Spleen (tissue), 13 donors: Measurements from ENCODE around the gene WDR6. TPM values are rescaled to one million over a fixed set of nuclear protein-coding genes. Genes with fewer than 3 reads are reported as not detected.
A peak's percentile ranks its signal among the peaks of the same experiment; 100 is the strongest.

Experiments
- DNase-seq: peaks from one replicate; pipeline ENCODE4 v3.0.0-alpha.2; 2020
- H3K27ac ChIP-seq, 8 donors: fragments of 200-600 bp; sonication (generic) in 7 of 8; 1 replicate in 4 of 8; 2 replicates in 4 of 8; pipeline versions ENCODE4 v1.5.0 to v1.8.0; 2016 to 2021; ENCODE audit warnings: inconsistent platforms in 4 of 8, mild to moderate bottlenecking in 4 of 8, moderate library complexity in 1 of 8
- H3K27me3 ChIP-seq, 7 donors: fragments of 200-600 bp; sonication (generic) in 6 of 7; replicated peaks in 1 of 7; 1 replicate in 4 of 7; 2 replicates in 3 of 7; pipeline versions ENCODE4 v1.5.0 to v1.8.0; 2016 to 2021; ENCODE audit warnings: inconsistent platforms in 3 of 7, mild to moderate bottlenecking in 1 of 7
- H3K36me3 ChIP-seq, 6 donors: fragments of 200-600 bp; sonication (generic) in 5 of 6; 1 replicate in 4 of 6; 2 replicates in 2 of 6; pipeline versions ENCODE4 v1.5.0 to v1.8.0; 2016 to 2021; ENCODE audit warnings: inconsistent platforms in 2 of 6
- H3K4me1 ChIP-seq, 6 donors: fragments of 200-600 bp; sonication (generic) in 5 of 6; 1 replicate in 3 of 6; 2 replicates in 3 of 6; pipeline versions ENCODE4 v1.5.0 to v1.8.0; 2016 to 2021; ENCODE audit warnings: inconsistent platforms in 3 of 6
- H3K4me3 ChIP-seq, 8 donors: fragments of 200-600 bp; sonication (generic) in 7 of 8; 1 replicate in 4 of 8; 2 replicates in 4 of 8; pipeline versions ENCODE4 v1.5.0 to v1.8.0; 2016 to 2021; ENCODE audit warnings: inconsistent platforms in 4 of 8, mild to moderate bottlenecking in 4 of 8, moderate library complexity in 2 of 8
- H3K9me3 ChIP-seq, 8 donors: fragments of 200-600 bp; sonication (generic) in 7 of 8; 1 replicate in 4 of 8; 2 replicates in 4 of 8; pipeline versions ENCODE4 v1.5.0 to v1.8.0; 2016 to 2021; ENCODE audit warnings: inconsistent platforms in 4 of 8
- POLR2A ChIP-seq, 3 donors: fragments of 450-650 bp; IDR thresholded peaks; one replicate each; pipeline ENCODE4 v1.5.1; 2017; ENCODE audit warnings: antibody characterized with exemption in 3 of 3, mild to moderate bottlenecking in 1 of 3
- POLR2AphosphoS5 ChIP-seq, 3 donors: sonication (generic); formaldehyde crosslinking; IDR thresholded peaks; one replicate each; pipeline ENCODE4 v1.5.1; 2017; ENCODE audit warnings: antibody characterized with exemption in 3 of 3
- WGBS, 5 donors: extraction: QIAGEN DNeasy Blood & Tissue Kit in 3 of 5; methylation state at CpG; one replicate each; pipeline versions ENCODE4 v1.1.5 to v1.1.7; 2013 to 2018; 5-methylcytosine and 5-hydroxymethylcytosine counted together
- intact Hi-C: fragments of 100-400 bp; cut with DNase I; formaldehyde crosslinking; loops from one replicate; pipeline ENCODE4 v1.15.0; 2023; ENCODE audit warnings: low total_unique reads
- long read RNA-seq, 2 donors: transcript quantifications; one replicate each; lab custom pipeline, GENCODE V29; 2026
- polyA plus RNA-seq, 3 donors: library from polyadenylated mRNA; stranded (reverse); fragments of 200-250 nt; gene quantifications; one replicate each; pipeline ENCODE4 v1.2.1, GENCODE V29; 2013
- total RNA-seq, 7 donors: library from RNA; depleted of rRNA in 3 of 7; stranded (reverse); fragments of >200 nt in 3 of 7; fragmentation: NEBNext Ultra II Directional in 4 of 7; extraction: Animal tissue kit (Norgen Biotek cat#: 25700) in 4 of 7; gene quantifications; one replicate each; pipeline versions ENCODE4 v1.1.0 to v1.2.1, GENCODE V29; 2016 to 2021
- TF ChIP-seq, protein P1 (sequence below), 11 experiments: fragments of 200-600 bp in 7 of 11; fragments of 450-650 bp in 4 of 11; sonication (generic) in 4 of 11; IDR thresholded peaks in 8 of 11; conservative IDR thresholded peaks in 3 of 11; 1 replicate in 7 of 11; 2 replicates in 4 of 11; pipeline versions ENCODE4 v1.4.0 to v1.8.0; 2016 to 2021; ENCODE audit warnings: antibody characterized with exemption in 11 of 11, inconsistent platforms in 4 of 11, mild to moderate bottlenecking in 1 of 11
- donor health status: healthy with polysubstance abuse.
- donor health status: DM: no; HTN: no; CAD: no; lungs with moderate emphysema.
- donor health status: DM: no; HTN: no; CAD: no.
- donor health status: Bipolar disorder and iron deficiency.
- donor health status: healthy.
- donor health status: DM: no; HTN: no; CAD: no.
- donor health status: DM: yes; HTN: yes; CAD: no.

WDR6 gene, protein sequence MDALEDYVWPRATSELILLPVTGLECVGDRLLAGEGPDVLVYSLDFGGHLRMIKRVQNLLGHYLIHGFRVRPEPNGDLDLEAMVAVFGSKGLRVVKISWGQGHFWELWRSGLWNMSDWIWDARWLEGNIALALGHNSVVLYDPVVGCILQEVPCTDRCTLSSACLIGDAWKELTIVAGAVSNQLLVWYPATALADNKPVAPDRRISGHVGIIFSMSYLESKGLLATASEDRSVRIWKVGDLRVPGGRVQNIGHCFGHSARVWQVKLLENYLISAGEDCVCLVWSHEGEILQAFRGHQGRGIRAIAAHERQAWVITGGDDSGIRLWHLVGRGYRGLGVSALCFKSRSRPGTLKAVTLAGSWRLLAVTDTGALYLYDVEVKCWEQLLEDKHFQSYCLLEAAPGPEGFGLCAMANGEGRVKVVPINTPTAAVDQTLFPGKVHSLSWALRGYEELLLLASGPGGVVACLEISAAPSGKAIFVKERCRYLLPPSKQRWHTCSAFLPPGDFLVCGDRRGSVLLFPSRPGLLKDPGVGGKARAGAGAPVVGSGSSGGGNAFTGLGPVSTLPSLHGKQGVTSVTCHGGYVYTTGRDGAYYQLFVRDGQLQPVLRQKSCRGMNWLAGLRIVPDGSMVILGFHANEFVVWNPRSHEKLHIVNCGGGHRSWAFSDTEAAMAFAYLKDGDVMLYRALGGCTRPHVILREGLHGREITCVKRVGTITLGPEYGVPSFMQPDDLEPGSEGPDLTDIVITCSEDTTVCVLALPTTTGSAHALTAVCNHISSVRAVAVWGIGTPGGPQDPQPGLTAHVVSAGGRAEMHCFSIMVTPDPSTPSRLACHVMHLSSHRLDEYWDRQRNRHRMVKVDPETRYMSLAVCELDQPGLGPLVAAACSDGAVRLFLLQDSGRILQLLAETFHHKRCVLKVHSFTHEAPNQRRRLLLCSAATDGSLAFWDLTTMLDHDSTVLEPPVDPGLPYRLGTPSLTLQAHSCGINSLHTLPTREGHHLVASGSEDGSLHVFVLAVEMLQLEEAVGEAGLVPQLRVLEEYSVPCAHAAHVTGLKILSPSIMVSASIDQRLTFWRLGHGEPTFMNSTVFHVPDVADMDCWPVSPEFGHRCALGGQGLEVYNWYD
- 100 to 1,000 TPM; 109 to 171 (median 141) TPM for total RNA-seq
- 100 to 1,000 TPM in 2 of 3 donors, 10 to 100 TPM in 1; 96.9 to 169 (median 161) TPM for polyA plus RNA-seq
- long read RNA-seq, donor 1, full-length matches to known transcripts = 7 of 18 reads
- long read RNA-seq, donor 1, partial matches to known transcripts = 11 of 18 reads
- long read RNA-seq, donor 1, other reads (novel, unspliced or antisense) = 0 of 18 reads
- long read RNA-seq, donor 2, full-length matches to known transcripts = 15 of 26 reads
- long read RNA-seq, donor 2, partial matches to known transcripts = 11 of 26 reads
- long read RNA-seq, donor 2, other reads (novel, unspliced or antisense) = 0 of 26 reads

DNA sequence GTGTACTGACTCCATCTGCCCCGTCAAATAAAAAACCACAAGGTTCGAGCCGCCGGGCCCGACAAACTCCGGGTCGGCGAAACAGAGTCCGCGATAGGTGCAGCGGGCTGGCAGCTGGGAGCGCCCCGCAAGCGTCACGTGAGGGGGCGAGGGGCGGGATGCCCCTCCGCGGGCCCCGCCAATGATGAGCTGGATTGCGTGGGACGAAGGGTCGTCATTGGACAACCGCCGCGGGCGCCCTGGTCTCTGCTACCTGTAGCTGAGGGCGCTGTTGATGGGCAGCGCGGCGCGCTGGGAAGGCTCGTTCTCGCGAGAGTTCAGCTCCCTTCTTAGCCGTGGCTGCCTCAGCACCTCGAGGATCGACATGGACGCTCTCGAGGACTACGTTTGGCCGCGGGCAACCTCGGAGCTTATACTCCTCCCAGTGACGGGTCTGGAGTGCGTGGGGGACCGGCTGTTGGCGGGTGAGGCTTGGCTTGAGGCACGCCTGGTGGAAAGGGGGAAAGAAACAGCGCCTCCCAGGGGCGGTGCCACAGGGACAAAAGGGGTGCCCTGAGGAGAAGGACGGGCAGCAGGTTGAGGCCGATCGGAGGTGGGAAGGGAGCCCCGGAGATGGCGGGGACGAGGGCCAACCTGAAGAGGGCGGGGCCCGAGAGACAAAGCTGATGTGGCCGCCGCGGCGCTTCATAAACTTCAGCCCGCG is at the start of gene WDR6:
Gene WDR6 (plus strand): TSS at position 324 of the 703 bp plus-strand sequence. CDS start 41 bp downstream, at position 365.
- peak within 1 kb of the TSS; percentile 74 to 90 (median 80) for H3K4me3 ChIP-seq
- peaks cover 0 to 29% (median 7%) of the 10 kb centered on the region in 6 donors for H3K36me3 ChIP-seq
- H3K27me3 ChIP-seq = no peaks in the 10 kb centered on the region
- H3K4me1 ChIP-seq = peaks cover 19 to 56% (median 35%) of the 10 kb centered on the region in 6 donors
- intact Hi-C loops = no loop called here
- 0 to 1% (median 0%) methylated on average over 27 to 65 of the region's 65 CpGs for WGBS, 5 donors
- peak; percentile 99 for DNase-seq
- H3K27ac ChIP-seq = peak within 1 kb of the TSS; percentile 93 to 98 (median 95)
- H3K9me3 ChIP-seq = no peaks in the 10 kb centered on the region
- TF ChIP-seq, protein P1, sequence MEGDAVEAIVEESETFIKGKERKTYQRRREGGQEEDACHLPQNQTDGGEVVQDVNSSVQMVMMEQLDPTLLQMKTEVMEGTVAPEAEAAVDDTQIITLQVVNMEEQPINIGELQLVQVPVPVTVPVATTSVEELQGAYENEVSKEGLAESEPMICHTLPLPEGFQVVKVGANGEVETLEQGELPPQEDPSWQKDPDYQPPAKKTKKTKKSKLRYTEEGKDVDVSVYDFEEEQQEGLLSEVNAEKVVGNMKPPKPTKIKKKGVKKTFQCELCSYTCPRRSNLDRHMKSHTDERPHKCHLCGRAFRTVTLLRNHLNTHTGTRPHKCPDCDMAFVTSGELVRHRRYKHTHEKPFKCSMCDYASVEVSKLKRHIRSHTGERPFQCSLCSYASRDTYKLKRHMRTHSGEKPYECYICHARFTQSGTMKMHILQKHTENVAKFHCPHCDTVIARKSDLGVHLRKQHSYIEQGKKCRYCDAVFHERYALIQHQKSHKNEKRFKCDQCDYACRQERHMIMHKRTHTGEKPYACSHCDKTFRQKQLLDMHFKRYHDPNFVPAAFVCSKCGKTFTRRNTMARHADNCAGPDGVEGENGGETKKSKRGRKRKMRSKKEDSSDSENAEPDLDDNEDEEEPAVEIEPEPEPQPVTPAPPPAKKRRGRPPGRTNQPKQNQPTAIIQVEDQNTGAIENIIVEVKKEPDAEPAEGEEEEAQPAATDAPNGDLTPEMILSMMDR (IDR thresholded peaks at IDR 0.05 in 8 of 11, conservative IDR thresholded peaks at IDR 0.05 in 3 of 11) = peak in 10 of 11 experiments; percentile 20 to 67 (median 56)
- peak; percentile 36 to 65 (median 47) for TF ChIP-seq POLR2A (IDR thresholded peaks at IDR 0.05)
- peak; percentile 95 to 96 (median 95) for TF ChIP-seq POLR2AphosphoS5 (IDR thresholded peaks at IDR 0.05)

DNA sequence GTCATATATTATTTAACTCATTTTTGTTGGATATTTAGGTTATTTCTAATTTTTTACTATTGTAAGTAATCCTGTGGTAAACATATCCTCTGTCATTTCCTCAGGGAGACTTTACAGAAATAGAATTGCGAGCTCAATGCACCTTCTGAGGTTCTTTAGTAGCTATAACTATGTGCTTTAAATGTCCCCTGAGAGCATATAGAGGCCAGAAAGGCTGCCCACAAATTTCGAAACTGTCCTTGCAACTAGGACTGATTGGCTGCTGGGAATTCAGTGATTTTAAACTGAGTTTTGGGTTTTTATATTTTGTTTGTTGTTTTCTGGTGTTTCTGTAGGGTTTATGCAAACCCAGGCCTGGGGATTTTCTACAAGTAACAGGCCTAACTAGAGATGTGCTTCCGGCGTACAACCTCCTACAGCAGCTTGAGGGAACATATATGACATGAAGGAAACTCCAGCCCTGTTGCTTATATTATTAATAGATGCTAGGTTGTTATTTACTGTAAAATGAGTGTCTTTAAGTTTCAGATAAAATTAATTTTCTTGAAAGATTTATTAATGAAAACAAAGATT is 46.3 kb upstream of the WDR6 start:
- peaks cover 0 to 77% (median 38%) of the 10 kb centered on the region in 6 donors for H3K36me3 ChIP-seq
- no peak for TF ChIP-seq POLR2AphosphoS5 (IDR thresholded peaks at IDR 0.05)
- TF ChIP-seq POLR2A (IDR thresholded peaks at IDR 0.05) = no peak
- TF ChIP-seq, protein P1 (IDR thresholded peaks at IDR 0.05 in 8 of 11, conservative IDR thresholded peaks at IDR 0.05 in 3 of 11) = no peak
- no peaks in the 10 kb centered on the region for H3K4me1 ChIP-seq
- H3K27ac ChIP-seq = no peak overlapping the region
- H3K27me3 ChIP-seq = no peaks in the 10 kb centered on the region
- H3K9me3 ChIP-seq = no peaks in the 10 kb centered on the region
- DNase-seq = no peak
- WGBS, 5 donors = 73 to 82% (median 77%) methylated on average over 4 of the region's 4 CpGs
- H3K4me3 ChIP-seq = no peak overlapping the region
- intact Hi-C loops = no loop called here

- Histone ChIP-seq H3K36me3 (peaks cover 0 to 82% (median 46%) of the 10 kb centered on the region in 6 donors), H3K4me3 (no peak overlapping the region), H3K4me1 (no peaks in the 10 kb centered on the region), H3K9me3 (no peaks in the 10 kb centered on the region), H3K27me3 (no peaks in the 10 kb centered on the region), H3K27ac (no peak overlapping the region)
- WGBS, 5 donors = 81 to 92% (median 89%) methylated on average over 2 of the region's 2 CpGs
- TF ChIP-seq POLR2A (IDR thresholded peaks at IDR 0.05) (no peak), POLR2AphosphoS5 (IDR thresholded peaks at IDR 0.05) (no peak)
- TF ChIP-seq, protein P1 (IDR thresholded peaks at IDR 0.05 in 8 of 11, conservative IDR thresholded peaks at IDR 0.05 in 3 of 11) = no peak
- DNase-seq = no peak
- intact Hi-C loops = no loop called here
Measured at GRCh38 chr3:48962340-48962739, 44.9 kb upstream of the WDR6 start.
